ENCODE measurements around the gene STX8.

Gene STX8

GRCh38 chr17:9270921-9271320 lies 304.7 kb downstream of the STX8 start:
- DNase-seq (ENCODE audit: low read depth) = no peak
- no peak for TF ChIP-seq CTCF (conservative IDR thresholded peaks at IDR 0.05; ENCODE audit: low read length)
- no peak overlapping the region for H3K4me3 ChIP-seq (ENCODE audit: low read length)

- DNase-seq (ENCODE audit: low read depth) = no peak
- no peak overlapping the region for H3K4me3 ChIP-seq (ENCODE audit: low read length)
- TF ChIP-seq CTCF (conservative IDR thresholded peaks at IDR 0.05; ENCODE audit: low read length) = no peak
Measured at GRCh38 chr17:9269350-9270035, 306.1 kb downstream of the STX8 start.

- DNase-seq (ENCODE audit: low read depth) = no peak
- H3K4me3 ChIP-seq (ENCODE audit: low read length) = no peak overlapping the region
- no peak for TF ChIP-seq CTCF (conservative IDR thresholded peaks at IDR 0.05; ENCODE audit: low read length)
Measured at GRCh38 chr17:9268546-9268945, 307.1 kb downstream of the STX8 start.

- no peak for DNase-seq (ENCODE audit: low read depth)
Measured at GRCh38 chr17:9266697-9267117, 308.9 kb downstream of the STX8 start.

GRCh38 chr17:9266031-9266680 lies 309.5 kb downstream of the STX8 start:
- TF ChIP-seq CTCF (conservative IDR thresholded peaks at IDR 0.05; ENCODE audit: low read length) = no peak
- peak; percentile 43 for DNase-seq (ENCODE audit: low read depth)
- no peak overlapping the region for H3K4me3 ChIP-seq (ENCODE audit: low read length)

More at GRCh38 chr17:9266697-9267117, 308.9 kb downstream of the STX8 start:
- no peak for TF ChIP-seq CTCF (conservative IDR thresholded peaks at IDR 0.05; ENCODE audit: low read length)
- no peak overlapping the region for H3K4me3 ChIP-seq (ENCODE audit: low read length)

GRCh38 chr17:9261081-9262012 lies 314.3 kb downstream of the STX8 start:
- no peak for TF ChIP-seq CTCF (conservative IDR thresholded peaks at IDR 0.05; ENCODE audit: low read length)
- DNase-seq (ENCODE audit: low read depth) = no peak
- H3K4me3 ChIP-seq (ENCODE audit: low read length) = no peak overlapping the region
